Measurements from ENCODE around the gene FAM174B. TPM values are rescaled to one million over a fixed set of nuclear protein-coding genes. Genes with fewer than 3 reads are reported as not detected.

Gene FAM174B
- polyA plus RNA-seq, 1 donor from 2014 or later: 20.1 TPM

DNA sequence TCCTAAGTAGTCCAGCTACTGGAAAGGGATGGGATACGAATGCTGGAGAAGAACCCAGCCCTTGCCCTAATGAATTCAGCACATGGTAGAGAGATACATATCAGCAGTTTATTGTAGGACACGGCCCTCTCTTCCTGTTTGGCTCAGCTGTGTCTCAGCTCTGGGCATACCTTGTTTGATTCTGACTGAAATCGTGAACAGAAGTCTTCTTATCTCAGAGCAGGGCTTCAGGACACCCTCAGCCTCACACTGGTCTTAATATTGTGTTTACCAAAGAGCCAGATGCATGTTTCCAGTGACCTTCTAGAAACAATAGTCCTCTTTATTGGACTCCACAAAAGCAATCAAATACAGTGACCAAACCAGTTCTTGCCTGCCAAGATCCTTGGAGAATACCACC is 54.7 kb downstream of the FAM174B start:
- Histone ChIP-seq H3K36me3 (ENCODE audit: insufficient read depth, low read length) (no peaks in the 10 kb centered on the region), H3K9me2 (ENCODE audit: insufficient read depth, low read length) (no peaks in the 10 kb centered on the region), H3K27ac (ENCODE audit: low read length) (no peak overlapping the region), H3K4me3 (ENCODE audit: low read length) (no peak overlapping the region), H3F3A (ENCODE audit: insufficient read depth, low read length, poor library complexity, severe bottlenecking) (no peaks in the 10 kb centered on the region), H3K9me3 (ENCODE audit: low read length) (no peaks in the 10 kb centered on the region), H4K20me1 (ENCODE audit: insufficient read depth) (no peaks in the 10 kb centered on the region), H3K27me3 (ENCODE audit: insufficient read depth, low read depth, low read length) (no peaks in the 10 kb centered on the region), H3K9ac (ENCODE audit: low read length) (no peak overlapping the region), H3K4me2 (ENCODE audit: low read length) (no peak overlapping the region), H2AFZ (ENCODE audit: low read depth, low read length) (no peak overlapping the region), H3K79me2 (replicated peaks; ENCODE audit: insufficient read depth, low read length) (no peaks in the 10 kb centered on the region)
- TF ChIP-seq SMC3 (conservative IDR thresholded peaks at IDR 0.05; ENCODE audit: poor library complexity): no peak
- TF ChIP-seq, protein P1, sequence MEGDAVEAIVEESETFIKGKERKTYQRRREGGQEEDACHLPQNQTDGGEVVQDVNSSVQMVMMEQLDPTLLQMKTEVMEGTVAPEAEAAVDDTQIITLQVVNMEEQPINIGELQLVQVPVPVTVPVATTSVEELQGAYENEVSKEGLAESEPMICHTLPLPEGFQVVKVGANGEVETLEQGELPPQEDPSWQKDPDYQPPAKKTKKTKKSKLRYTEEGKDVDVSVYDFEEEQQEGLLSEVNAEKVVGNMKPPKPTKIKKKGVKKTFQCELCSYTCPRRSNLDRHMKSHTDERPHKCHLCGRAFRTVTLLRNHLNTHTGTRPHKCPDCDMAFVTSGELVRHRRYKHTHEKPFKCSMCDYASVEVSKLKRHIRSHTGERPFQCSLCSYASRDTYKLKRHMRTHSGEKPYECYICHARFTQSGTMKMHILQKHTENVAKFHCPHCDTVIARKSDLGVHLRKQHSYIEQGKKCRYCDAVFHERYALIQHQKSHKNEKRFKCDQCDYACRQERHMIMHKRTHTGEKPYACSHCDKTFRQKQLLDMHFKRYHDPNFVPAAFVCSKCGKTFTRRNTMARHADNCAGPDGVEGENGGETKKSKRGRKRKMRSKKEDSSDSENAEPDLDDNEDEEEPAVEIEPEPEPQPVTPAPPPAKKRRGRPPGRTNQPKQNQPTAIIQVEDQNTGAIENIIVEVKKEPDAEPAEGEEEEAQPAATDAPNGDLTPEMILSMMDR (IDR thresholded peaks at IDR 0.05; ENCODE audit: poor library complexity, severe bottlenecking): no peak
- TF ChIP-seq POLR2AphosphoS5 (IDR thresholded peaks at IDR 0.05): no peak
- no peak for TF ChIP-seq MXI1 (conservative IDR thresholded peaks at IDR 0.05; ENCODE audit: poor library complexity, severe bottlenecking)

DNA sequence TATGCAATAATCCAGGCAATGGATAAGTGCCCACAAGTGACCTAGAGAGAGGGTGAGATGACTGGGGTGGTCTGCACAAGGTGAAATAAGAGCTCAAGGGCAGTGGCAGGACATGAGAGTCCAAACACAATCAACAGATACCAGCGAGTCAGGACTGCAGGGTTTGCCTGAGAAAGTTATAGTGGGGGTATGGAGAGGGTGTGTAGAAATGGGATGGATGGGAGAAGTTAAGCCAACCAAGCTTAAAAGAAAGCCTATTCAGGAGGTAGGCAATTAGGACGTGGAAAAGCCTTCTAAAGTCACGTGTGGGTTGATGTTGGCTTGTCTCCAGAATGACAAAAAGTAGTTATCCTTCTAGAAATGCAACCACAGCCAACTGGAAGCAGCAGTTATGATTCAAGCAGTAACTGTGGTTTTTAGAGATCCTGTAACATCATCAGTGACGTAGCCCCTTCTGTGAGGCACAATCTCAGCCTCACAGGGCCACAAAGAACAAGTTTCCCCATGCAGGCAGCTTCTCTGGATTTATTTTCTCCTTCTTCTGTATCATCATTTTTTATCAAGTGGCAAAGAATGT is 56.1 kb downstream of the FAM174B start:
- Histone ChIP-seq H3K9me2 (ENCODE audit: insufficient read depth, low read length) (no peaks in the 10 kb centered on the region), H2AFZ (ENCODE audit: low read depth, low read length) (no peak overlapping the region), H3F3A (ENCODE audit: insufficient read depth, low read length, poor library complexity, severe bottlenecking) (no peaks in the 10 kb centered on the region), H3K9me3 (ENCODE audit: low read length) (no peaks in the 10 kb centered on the region), H3K36me3 (ENCODE audit: insufficient read depth, low read length) (no peaks in the 10 kb centered on the region), H3K9ac (ENCODE audit: low read length) (no peak overlapping the region), H3K27ac (ENCODE audit: low read length) (no peak overlapping the region), H3K4me2 (ENCODE audit: low read length) (no peak overlapping the region), H3K27me3 (ENCODE audit: insufficient read depth, low read depth, low read length) (no peaks in the 10 kb centered on the region), H3K79me2 (replicated peaks; ENCODE audit: insufficient read depth, low read length) (no peaks in the 10 kb centered on the region), H3K4me3 (ENCODE audit: low read length) (no peak overlapping the region), H4K20me1 (ENCODE audit: insufficient read depth) (no peaks in the 10 kb centered on the region)
- TF ChIP-seq POLR2AphosphoS5 (IDR thresholded peaks at IDR 0.05) (no peak), MXI1 (conservative IDR thresholded peaks at IDR 0.05; ENCODE audit: poor library complexity, severe bottlenecking) (no peak), RAD21 (conservative IDR thresholded peaks at IDR 0.05) (no peak), SMC3 (conservative IDR thresholded peaks at IDR 0.05; ENCODE audit: poor library complexity) (no peak), EP300 (conservative IDR thresholded peaks at IDR 0.05; ENCODE audit: poor library complexity, severe bottlenecking) (no peak), EZH2 (IDR thresholded peaks at IDR 0.05; ENCODE audit: borderline replicate concordance, insufficient read depth, low read length, poor library complexity, severe bottlenecking) (no peak), TAF1 (IDR thresholded peaks at IDR 0.05; ENCODE audit: low read depth) (no peak)
- TF ChIP-seq, protein P2, sequence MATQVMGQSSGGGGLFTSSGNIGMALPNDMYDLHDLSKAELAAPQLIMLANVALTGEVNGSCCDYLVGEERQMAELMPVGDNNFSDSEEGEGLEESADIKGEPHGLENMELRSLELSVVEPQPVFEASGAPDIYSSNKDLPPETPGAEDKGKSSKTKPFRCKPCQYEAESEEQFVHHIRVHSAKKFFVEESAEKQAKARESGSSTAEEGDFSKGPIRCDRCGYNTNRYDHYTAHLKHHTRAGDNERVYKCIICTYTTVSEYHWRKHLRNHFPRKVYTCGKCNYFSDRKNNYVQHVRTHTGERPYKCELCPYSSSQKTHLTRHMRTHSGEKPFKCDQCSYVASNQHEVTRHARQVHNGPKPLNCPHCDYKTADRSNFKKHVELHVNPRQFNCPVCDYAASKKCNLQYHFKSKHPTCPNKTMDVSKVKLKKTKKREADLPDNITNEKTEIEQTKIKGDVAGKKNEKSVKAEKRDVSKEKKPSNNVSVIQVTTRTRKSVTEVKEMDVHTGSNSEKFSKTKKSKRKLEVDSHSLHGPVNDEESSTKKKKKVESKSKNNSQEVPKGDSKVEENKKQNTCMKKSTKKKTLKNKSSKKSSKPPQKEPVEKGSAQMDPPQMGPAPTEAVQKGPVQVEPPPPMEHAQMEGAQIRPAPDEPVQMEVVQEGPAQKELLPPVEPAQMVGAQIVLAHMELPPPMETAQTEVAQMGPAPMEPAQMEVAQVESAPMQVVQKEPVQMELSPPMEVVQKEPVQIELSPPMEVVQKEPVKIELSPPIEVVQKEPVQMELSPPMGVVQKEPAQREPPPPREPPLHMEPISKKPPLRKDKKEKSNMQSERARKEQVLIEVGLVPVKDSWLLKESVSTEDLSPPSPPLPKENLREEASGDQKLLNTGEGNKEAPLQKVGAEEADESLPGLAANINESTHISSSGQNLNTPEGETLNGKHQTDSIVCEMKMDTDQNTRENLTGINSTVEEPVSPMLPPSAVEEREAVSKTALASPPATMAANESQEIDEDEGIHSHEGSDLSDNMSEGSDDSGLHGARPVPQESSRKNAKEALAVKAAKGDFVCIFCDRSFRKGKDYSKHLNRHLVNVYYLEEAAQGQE (IDR thresholded peaks at IDR 0.05; ENCODE audit: borderline replicate concordance): no peak
- TF ChIP-seq, protein P1 (IDR thresholded peaks at IDR 0.05; ENCODE audit: poor library complexity, severe bottlenecking): no peak
